ENCODE measurements around the gene PRH1. TPM values are rescaled to one million over a fixed set of nuclear protein-coding genes. Genes with fewer than 3 reads are reported as not detected.

PRH1 gene
- total and polyA plus RNA-seq, 2 of the 13 experiments (the other 11 are each of a cell fraction or from before 2014, with no cell fraction given): 5.3 to 18.8 TPM

DNA sequence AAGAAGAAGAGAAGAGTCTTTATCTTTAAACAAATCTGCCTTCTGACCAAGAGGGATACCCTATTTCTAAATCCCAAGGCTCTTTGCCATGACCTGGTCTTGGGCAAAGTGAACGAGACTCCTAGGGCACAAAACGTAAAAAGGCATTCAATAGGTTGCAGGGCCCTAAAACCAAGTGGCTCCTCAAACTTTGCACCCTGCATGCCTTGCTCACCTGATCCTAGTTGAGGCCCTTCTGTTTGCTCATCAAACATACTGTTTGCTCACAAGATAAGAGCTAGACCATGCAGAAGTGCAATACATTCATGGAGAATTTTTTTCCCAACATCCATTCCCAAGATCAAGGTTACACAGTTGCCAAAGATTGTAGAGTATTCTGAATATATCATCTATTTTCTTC, 7.9 kb upstream of the PRH1 start (continued):
- TF ChIP-seq NRL (CRISPR knock-in tag; IDR thresholded peaks at IDR 0.05; ENCODE audit: borderline replicate concordance) (no peak), GATA4 (IDR thresholded peaks at IDR 0.05; ENCODE audit: borderline replicate concordance, low read depth) (peak; percentile 98), ZNF75D (CRISPR knock-in tag; IDR thresholded peaks at IDR 0.05; ENCODE audit: borderline replicate concordance) (no peak), CCAR2 (optimal IDR thresholded peaks at IDR 0.05; ENCODE audit: low read depth, low read length) (no peak), ATM (IDR thresholded peaks at IDR 0.05; ENCODE audit: borderline replicate concordance) (no peak), ZNF44 (CRISPR knock-in tag; IDR thresholded peaks at IDR 0.05) (0 out of 2 replicates have a peak, but pooled peaks have one; percentile 40), RFX1 (IDR thresholded peaks at IDR 0.05) (no peak), SIN3A (IDR thresholded peaks at IDR 0.05; ENCODE audit: borderline replicate concordance, low read depth, low read length) (no peak), BCL6 (CRISPR knock-in tag; IDR thresholded peaks at IDR 0.05) (peak; percentile 97), UBTF (CRISPR knock-in tag; IDR thresholded peaks at IDR 0.05) (no peak), U2AF2 (IDR thresholded peaks at IDR 0.05; ENCODE audit: low read depth, low read length) (no peak), FOXK1 (CRISPR knock-in tag; IDR thresholded peaks at IDR 0.05; ENCODE audit: borderline replicate concordance, low read depth) (peak; percentile 92), HHEX (CRISPR knock-in tag; IDR thresholded peaks at IDR 0.05) (peak; percentile 92), GFI1 (CRISPR knock-in tag; IDR thresholded peaks at IDR 0.05; ENCODE audit: borderline replicate concordance) (peak; percentile 88), PHF8 (CRISPR knock-in tag; IDR thresholded peaks at IDR 0.05) (0 out of 2 replicates have a peak, but pooled peaks have one; percentile 41), ZNF607 (CRISPR knock-in tag; IDR thresholded peaks at IDR 0.05; ENCODE audit: borderline replicate concordance) (peak; percentile 59; the same call in 1 of the 2 replicates), CREM (IDR thresholded peaks at IDR 0.05) (peak; percentile 87), CREM (CRISPR knock-in tag; IDR thresholded peaks at IDR 0.05) (no peak), RFX5 (IDR thresholded peaks at IDR 0.05; ENCODE audit: low read depth, low read length) (no peak), ZNF512B (CRISPR knock-in tag; IDR thresholded peaks at IDR 0.05; ENCODE audit: borderline replicate concordance) (peak; percentile 98), GZF1 (CRISPR knock-in tag; IDR thresholded peaks at IDR 0.05) (no peak), TOE1 (CRISPR knock-in tag; IDR thresholded peaks at IDR 0.05) (peak; percentile 96), AGO2 (optimal IDR thresholded peaks at IDR 0.05; ENCODE audit: low read depth, low read length) (no peak), MED8 (CRISPR knock-in tag; IDR thresholded peaks at IDR 0.05; ENCODE audit: insufficient replicate concordance) (peak; percentile 66), ZNF451 (CRISPR knock-in tag; IDR thresholded peaks at IDR 0.05) (no peak)
- TF ChIP-seq, protein P1, sequence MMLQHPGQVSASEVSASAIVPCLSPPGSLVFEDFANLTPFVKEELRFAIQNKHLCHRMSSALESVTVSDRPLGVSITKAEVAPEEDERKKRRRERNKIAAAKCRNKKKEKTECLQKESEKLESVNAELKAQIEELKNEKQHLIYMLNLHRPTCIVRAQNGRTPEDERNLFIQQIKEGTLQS (CRISPR knock-in tag; IDR thresholded peaks at IDR 0.05): peak; percentile 37; the same call in 1 of the 2 replicates
- TF ChIP-seq, protein P2, sequence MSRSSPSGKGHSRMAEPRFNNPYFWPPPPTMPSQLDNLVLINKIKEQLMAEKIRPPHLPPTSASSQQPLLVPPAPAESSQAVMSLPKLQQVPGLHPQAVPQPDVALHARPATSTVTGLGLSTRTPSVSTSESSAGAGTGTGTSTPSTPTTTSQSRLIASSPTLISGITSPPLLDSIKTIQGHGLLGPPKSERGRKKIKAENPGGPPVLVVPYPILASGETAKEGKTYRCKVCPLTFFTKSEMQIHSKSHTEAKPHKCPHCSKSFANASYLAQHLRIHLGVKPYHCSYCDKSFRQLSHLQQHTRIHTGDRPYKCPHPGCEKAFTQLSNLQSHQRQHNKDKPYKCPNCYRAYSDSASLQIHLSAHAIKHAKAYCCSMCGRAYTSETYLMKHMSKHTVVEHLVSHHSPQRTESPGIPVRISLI (CRISPR knock-in tag; IDR thresholded peaks at IDR 0.05; ENCODE audit: borderline replicate concordance): peak; percentile 95
